Measurements from ENCODE around the gene WWC2. TPM values are rescaled to one million over a fixed set of nuclear protein-coding genes. Genes with fewer than 3 reads are reported as not detected.

WWC2 gene
- total RNA-seq, 1 donor, result 4.3 TPM

DNA sequence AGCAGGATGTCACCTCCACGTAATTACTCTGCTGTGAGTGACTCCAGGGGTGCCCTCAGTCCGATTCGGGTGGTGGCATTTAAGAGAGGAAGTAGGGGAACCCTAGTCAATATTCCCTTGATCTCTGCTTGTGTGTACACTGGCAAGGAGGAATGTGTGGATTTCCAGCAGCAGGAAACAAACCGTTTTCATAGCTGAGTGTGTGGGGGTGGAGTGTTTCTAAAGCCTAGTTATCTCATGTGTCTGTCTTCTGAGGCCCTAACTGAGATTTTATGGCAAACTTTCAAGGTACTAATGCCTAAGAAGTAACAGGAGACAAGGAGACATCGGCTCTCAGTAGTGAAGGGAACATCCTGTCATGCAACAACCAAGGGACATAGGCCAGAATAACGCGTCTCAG is 229.8 kb downstream of the WWC2 start:
- Histone ChIP-seq H3K4me1 (ENCODE audit: insufficient read depth, low read length) (no peaks in the 10 kb centered on the region), H3K4me3 (ENCODE audit: low read length) (no peak overlapping the region), H3K27me3 (ENCODE audit: insufficient read depth, low read length) (no peaks in the 10 kb centered on the region), H3K9me3 (ENCODE audit: low read depth, low read length) (no peaks in the 10 kb centered on the region)

DNA sequence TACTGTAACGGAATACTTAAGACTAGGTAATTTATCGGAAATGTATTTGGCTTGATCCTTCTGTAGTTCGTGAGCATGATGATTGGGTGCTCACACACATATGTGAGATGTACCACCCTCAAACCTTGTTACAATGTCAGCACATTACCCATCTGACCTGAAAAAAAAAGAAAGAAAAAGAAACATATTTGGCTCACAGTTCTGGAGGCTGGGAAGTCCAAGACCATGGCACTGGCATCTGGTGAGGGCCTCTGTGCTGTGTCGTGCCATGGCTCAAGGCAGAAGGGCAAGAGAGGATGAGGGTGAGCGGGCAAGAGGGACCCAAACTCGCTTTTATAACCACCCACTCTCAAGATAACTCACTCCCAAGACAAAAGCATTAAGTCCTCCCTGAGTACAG is 230.2 kb downstream of the WWC2 start:
- no peak overlapping the region for H3K4me3 ChIP-seq (ENCODE audit: low read length)
- no peaks in the 10 kb centered on the region for H3K27me3 ChIP-seq (ENCODE audit: insufficient read depth, low read length)
- H3K9me3 ChIP-seq (ENCODE audit: low read depth, low read length), result no peaks in the 10 kb centered on the region
- no peaks in the 10 kb centered on the region for H3K4me1 ChIP-seq (ENCODE audit: insufficient read depth, low read length)

DNA sequence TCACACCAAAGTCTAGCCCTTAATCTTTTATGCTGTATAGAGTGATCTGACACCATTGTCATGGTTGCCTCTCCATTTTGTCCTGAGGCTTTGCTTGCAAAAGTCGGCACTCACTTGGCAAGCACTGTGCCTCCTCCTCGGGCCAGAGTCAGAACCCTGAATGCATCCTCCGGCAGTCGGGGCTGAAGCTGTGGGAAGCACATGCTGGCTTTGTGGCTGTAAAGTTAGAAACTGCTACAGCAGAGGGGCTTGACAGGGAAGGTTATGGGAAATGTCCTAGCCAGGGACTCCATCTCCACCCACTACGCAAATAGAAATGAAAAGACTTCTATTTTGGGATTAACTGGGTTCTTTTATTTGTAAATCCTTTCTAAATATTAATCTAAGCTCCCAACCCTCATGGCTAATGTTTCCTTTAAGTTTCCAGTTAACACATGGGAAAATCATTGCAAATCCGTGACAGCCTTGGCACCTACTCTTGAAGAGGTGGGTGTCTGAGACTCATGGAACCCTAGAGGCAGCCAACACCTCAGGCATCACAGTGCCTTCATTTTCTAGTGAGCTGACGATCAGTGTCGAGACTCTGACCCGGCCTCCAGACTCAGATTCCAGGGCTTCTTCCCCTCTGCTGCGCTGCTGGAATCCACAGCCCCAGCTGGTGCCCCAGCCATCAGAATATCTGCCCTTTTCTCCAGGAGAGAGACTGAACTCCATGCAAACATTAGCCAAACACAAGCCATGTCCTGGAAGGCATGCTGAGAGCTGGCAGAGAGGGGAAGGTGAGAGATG is 231.1 kb downstream of the WWC2 start:
- no peak overlapping the region for H3K4me3 ChIP-seq (ENCODE audit: low read length)
- no peaks in the 10 kb centered on the region for H3K4me1 ChIP-seq (ENCODE audit: insufficient read depth, low read length)
- no peaks in the 10 kb centered on the region for H3K9me3 ChIP-seq (ENCODE audit: low read depth, low read length)
- H3K27me3 ChIP-seq (ENCODE audit: insufficient read depth, low read length), result no peaks in the 10 kb centered on the region

DNA sequence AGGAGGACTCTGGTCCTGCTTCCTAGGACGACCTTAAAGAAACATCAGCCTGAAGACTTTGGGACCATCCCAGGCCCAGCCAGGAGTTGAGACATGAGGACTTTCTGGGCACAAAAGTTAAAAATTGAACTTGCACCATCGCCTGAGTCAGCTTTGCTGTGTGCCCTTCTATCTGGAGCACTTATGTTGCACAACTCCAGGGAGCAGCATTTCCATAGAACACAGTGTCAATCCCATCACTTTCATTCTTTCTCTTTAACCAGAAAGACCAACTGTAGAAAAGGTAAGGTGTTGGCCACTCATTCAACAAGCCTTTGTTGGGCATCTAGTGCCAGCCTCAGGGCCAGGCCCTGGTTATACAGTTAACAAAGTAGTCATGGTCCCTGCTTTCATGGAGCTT is 231.8 kb downstream of the WWC2 start:
- no peaks in the 10 kb centered on the region for H3K4me1 ChIP-seq (ENCODE audit: insufficient read depth, low read length)
- H3K27me3 ChIP-seq (ENCODE audit: insufficient read depth, low read length), result no peaks in the 10 kb centered on the region
- no peak overlapping the region for H3K4me3 ChIP-seq (ENCODE audit: low read length)
- H3K9me3 ChIP-seq (ENCODE audit: low read depth, low read length), result no peaks in the 10 kb centered on the region

DNA sequence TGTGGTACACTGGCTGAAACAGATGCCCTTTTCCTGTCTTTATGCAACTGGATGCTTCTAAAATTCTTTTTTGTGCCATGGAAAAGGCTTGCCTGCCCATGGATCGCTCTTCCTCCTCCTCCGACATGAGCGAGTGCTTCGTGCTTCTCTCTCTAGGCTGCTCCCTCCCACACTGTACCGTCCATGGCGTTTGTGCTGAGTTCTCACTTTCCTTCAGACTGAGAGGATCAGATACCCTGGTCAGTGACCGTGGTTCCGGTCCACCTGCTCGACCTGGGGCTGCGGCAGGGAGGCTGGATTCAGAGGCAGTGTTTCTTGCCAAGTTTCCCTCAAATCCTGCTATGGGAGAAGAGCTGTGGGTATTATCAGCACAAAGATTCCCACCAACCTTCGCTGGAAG is 233.4 kb downstream of the WWC2 start:
- no peak overlapping the region for H3K4me3 ChIP-seq (ENCODE audit: low read length)
- H3K27me3 ChIP-seq (ENCODE audit: insufficient read depth, low read length), result no peaks in the 10 kb centered on the region
- no peaks in the 10 kb centered on the region for H3K9me3 ChIP-seq (ENCODE audit: low read depth, low read length)
- no peaks in the 10 kb centered on the region for H3K4me1 ChIP-seq (ENCODE audit: insufficient read depth, low read length)

DNA sequence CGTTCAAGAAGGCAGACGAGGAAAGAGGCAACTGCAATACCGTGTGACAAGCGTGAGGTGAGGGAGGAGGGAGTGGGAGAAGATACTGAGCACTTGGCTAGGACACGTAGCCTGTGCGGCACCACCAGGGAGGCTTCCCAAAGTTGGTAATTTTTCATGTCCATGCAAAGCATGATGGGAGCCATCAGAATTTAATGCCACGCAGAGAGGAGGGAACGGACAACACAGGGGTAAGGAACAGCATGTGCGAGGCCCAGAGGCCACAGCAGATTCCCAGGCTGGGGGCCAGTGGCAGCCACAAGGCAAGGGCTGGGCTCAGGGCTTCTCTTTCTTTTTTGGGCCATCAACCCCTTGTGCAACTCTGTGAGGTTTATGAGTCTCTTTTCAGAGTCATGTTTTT is 234.1 kb downstream of the WWC2 start:
- Histone ChIP-seq H3K27me3 (ENCODE audit: insufficient read depth, low read length) (no peaks in the 10 kb centered on the region), H3K4me3 (ENCODE audit: low read length) (no peak overlapping the region), H3K4me1 (ENCODE audit: insufficient read depth, low read length) (no peaks in the 10 kb centered on the region), H3K9me3 (ENCODE audit: low read depth, low read length) (no peaks in the 10 kb centered on the region)

DNA sequence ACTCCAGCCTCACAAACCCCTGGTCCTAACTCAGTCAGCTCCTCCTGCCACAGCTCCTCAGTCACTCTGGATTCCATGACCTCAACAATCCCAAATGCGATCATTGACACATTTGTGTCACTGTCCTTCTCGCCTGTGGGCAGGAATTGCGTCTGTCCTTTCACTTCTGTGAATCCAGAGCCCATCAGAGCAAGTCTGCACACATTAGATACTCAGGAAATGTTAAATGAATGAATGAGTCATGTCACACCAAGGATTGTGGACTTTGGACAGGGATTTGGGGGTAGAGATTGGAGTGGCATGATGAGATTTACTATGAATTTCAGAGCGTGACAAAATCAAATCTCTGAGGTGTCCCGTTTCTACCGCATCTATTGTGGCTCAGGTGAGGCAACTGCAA is 234.9 kb downstream of the WWC2 start:
- no peaks in the 10 kb centered on the region for H3K9me3 ChIP-seq (ENCODE audit: low read depth, low read length)
- H3K4me3 ChIP-seq (ENCODE audit: low read length), result no peak overlapping the region
- H3K27me3 ChIP-seq (ENCODE audit: insufficient read depth, low read length), result no peaks in the 10 kb centered on the region
- no peaks in the 10 kb centered on the region for H3K4me1 ChIP-seq (ENCODE audit: insufficient read depth, low read length)

DNA sequence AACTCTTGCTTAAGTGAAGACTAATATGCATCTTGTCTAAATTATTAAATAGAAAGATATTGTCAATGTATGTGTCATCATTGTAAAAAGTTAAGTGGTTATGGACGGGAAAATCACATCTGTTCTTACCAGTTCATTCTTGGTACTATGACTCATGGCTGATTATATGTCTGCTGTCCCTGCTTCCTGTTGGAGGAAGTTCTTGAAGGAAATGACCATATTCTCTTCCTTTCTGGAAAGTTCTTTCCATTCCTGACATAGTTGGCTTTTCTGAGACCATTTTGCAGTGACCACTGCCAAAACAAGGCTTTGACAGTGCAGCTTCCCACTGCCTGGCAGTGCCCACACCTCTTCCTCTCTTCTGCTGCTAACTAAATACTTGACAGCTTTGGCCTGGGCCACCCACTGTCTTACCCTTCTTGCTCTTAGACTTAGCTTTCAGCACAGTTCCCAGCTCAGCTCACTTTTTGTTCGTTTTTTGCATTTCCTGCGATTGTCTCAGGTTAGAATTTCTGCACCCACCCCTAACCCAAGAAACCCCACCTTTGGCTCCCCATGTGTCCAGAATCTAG is 236.4 kb downstream of the WWC2 start:
- H3K4me3 ChIP-seq (ENCODE audit: low read length), result no peak overlapping the region
- no peaks in the 10 kb centered on the region for H3K4me1 ChIP-seq (ENCODE audit: insufficient read depth, low read length)
- H3K9me3 ChIP-seq (ENCODE audit: low read depth, low read length), result no peaks in the 10 kb centered on the region
- H3K27me3 ChIP-seq (ENCODE audit: insufficient read depth, low read length), result no peaks in the 10 kb centered on the region

DNA sequence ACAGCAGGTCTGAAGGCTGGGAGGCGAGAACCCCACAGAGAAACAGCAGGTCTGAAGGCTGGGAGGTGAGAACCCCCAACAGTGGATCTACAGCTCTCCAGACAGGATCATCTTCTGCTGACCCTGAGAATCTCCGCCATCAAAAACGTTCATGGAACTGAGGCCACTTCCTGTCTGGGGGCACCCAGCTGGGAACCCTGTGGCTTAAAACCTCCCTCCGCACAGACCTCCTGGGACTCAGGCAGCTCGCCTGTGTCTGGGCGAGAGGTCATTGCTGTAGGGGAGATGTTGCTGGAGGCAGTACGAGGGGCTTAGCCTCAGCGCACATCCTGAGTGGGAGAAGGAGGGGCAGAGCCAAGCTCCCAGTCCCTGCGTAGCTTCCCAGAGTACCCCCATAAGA is 238.3 kb downstream of the WWC2 start:
- Histone ChIP-seq H3K4me1 (ENCODE audit: insufficient read depth, low read length) (no peaks in the 10 kb centered on the region), H3K27me3 (ENCODE audit: insufficient read depth, low read length) (no peaks in the 10 kb centered on the region)

DNA sequence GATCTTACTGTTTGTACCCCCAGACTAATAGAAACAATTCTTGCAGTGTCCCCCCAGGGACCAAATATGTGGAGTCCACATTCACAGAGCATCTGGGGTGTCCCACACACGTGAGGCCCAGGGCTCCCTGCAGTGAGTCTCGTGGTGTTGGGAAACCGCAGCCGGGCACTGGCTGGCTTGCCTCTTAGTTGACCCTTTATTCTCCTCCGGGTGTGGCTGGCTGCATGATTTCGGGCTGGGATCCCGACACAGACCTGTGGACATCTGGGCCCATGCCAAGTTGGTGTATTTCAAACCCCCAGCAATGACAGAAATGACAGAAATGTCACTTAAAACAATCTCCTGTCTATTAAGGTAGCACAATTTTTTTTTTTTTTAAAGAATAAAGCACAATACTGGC is 238.8 kb downstream of the WWC2 start:
- Histone ChIP-seq H3K4me3 (ENCODE audit: low read length) (no peak overlapping the region), H3K9me3 (ENCODE audit: low read depth, low read length) (no peaks in the 10 kb centered on the region), H3K27me3 (ENCODE audit: insufficient read depth, low read length) (no peaks in the 10 kb centered on the region), H3K4me1 (ENCODE audit: insufficient read depth, low read length) (no peaks in the 10 kb centered on the region)

More for the DNA sequence above, 238.3 kb downstream of the WWC2 start:
- H3K4me3 ChIP-seq (ENCODE audit: low read length), result no peak overlapping the region
- no peaks in the 10 kb centered on the region for H3K9me3 ChIP-seq (ENCODE audit: low read depth, low read length)

DNA sequence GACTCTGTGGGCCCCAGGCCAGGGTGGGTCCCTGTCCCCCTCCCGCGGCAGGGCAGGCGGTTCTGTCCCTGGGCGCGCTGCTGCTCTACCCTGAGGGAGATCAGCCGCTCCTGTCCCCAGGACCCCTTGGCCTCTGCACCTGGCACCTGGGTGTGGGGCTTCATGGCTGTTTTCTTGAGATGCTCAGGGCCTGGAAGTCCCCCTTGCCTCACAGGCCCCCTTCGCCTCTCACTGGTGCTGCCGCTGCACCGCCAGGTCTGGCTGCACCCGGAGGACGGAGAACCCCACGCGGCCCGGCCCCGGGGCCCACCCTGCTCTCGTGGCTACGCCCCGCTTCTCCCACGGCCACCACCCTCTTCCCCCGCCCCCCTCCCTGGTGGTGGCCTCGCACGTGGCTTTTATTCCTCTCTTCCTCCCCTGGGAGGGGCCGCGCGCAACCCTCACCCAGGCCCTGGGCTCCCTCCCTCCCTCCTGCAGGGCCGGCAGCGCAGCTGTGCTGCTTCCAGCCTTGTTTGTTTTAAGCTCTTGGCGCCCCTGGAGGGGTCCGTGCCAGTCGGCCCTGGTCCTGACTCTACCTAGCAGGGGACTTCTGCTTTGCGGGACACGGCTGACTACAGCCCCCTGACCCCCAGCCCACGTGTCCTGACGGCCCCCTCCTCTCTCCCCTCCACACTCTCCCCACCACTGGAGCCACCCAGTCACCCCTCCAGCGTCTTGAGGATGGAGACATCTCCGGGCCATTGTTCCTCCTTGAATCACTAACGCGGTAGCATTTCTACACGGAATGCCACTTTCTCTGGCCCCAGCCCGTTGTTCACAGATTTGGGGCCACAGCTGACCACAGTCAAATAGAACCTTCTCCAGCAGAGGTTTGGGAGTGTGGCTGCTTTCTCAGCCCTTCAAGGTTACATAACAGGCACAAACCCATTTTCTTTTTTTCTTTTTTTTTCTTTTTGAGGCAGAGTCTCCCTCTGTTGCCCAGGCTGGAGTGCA is 243.8 kb downstream of the WWC2 start:
- no peak overlapping the region for H3K4me3 ChIP-seq (ENCODE audit: low read length)
- peaks cover 3% of the 10 kb centered on the region for H3K27me3 ChIP-seq (ENCODE audit: insufficient read depth, low read length)
- no peaks in the 10 kb centered on the region for H3K9me3 ChIP-seq (ENCODE audit: low read depth, low read length)
- H3K4me1 ChIP-seq (ENCODE audit: insufficient read depth, low read length), result peaks cover 4% of the 10 kb centered on the region

DNA sequence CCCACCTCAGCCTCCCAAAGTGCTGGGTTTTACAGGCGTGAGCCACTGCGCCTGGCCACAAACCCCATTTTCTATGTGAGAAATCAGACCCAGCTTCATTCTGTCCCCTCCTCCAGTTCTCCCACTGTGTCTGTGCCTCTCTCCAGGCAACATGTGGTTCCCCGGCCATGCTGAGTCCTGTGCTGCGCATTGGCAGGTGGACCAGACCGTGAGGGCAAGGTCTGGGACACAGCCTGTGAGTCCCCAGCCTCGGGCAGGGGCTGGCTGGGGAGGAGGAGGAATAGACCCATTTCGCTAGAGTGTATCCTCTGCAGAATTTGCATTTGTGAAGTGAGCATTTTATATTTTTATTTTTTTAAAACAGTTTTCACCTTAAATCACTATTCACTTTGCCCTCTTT is 244.7 kb downstream of the WWC2 start:
- H3K9me3 ChIP-seq (ENCODE audit: low read depth, low read length), result no peaks in the 10 kb centered on the region
- peaks cover 4% of the 10 kb centered on the region for H3K4me1 ChIP-seq (ENCODE audit: insufficient read depth, low read length)
- no peak overlapping the region for H3K4me3 ChIP-seq (ENCODE audit: low read length)
- H3K27me3 ChIP-seq (ENCODE audit: insufficient read depth, low read length), result peaks cover 3% of the 10 kb centered on the region

DNA sequence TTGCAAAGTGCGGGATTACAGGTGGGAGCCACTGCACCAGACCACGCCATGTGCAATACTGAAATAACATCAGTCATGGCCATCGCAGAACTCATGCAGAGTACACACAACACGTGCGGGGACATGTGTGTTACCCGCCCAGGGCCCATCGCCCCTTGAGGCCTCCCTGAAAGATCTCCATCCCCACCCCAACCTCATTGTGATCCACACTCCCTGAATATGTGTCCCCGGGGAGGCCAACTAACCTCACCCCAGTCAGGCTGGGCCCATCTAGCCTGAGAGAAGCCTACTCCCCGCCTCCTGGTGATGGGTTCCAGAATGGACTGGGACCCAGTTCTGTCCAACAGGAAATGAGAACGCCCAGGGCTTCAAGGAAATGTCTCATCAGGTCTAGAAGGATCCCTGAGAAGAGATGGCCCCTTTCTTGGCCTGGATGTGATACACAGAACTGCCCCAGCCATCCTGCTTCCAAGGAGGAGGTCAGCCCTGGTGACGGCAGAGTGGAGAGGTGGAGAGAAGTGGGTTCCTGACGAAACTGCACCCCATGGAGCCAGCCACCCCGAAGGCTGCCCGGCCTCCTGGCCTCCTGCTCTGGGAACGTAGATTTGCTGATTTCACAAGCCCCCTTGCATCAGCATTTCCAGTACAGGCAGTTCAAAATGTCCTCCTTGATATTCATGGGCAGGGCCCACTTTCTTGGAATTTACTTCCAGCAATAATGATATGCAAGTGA is 245.6 kb downstream of the WWC2 start:
- peaks cover 8% of the 10 kb centered on the region for H3K4me1 ChIP-seq (ENCODE audit: insufficient read depth, low read length)
- H3K9me3 ChIP-seq (ENCODE audit: low read depth, low read length), result no peaks in the 10 kb centered on the region
- H3K27me3 ChIP-seq (ENCODE audit: insufficient read depth, low read length), result peaks cover 3% of the 10 kb centered on the region
- no peak overlapping the region for H3K4me3 ChIP-seq (ENCODE audit: low read length)

DNA sequence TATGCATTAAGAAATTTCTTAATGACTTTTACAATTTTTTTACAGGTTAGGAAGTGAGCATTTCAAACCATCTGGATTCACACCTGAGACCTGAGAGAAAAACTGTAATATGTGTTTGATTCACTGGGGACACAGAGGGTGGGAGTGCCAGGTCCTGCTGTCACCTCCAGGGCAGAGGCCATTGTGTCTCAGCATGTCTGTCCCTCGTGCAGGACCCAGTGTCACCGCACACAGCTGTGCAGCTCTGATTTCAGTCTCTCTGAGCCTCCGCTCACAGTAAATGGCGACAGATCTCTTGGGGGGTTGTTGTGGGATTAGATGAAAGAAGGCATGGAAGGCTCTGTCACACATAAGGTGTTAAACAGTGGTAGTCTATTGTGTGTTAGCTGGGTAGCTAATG is 246.2 kb downstream of the WWC2 start:
- H3K4me1 ChIP-seq (ENCODE audit: insufficient read depth, low read length), result peaks cover 8% of the 10 kb centered on the region
- no peak overlapping the region for H3K4me3 ChIP-seq (ENCODE audit: low read length)
- no peaks in the 10 kb centered on the region for H3K9me3 ChIP-seq (ENCODE audit: low read depth, low read length)
- H3K27me3 ChIP-seq (ENCODE audit: insufficient read depth, low read length), result peaks cover 3% of the 10 kb centered on the region

DNA sequence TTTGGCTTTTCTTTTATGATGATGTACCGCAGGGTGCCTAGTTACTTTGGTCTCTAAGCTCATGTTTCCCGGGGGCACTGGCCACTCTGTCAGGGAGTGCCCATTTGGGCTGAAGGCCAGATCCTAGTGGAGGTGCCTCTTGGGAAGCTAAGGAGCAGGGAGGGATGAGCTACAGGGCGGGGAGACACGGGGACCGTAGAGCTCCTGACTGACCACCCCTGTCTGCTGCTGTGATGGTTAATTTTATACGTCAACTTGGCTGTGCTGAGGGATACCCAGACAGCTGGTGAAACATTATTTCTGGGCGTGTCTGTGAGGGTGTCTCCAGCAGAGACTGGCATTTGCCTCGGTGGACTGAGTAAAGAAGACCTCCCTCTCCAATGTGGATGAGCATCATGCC is 248.1 kb downstream of the WWC2 start:
- peaks cover 3% of the 10 kb centered on the region for H3K27me3 ChIP-seq (ENCODE audit: insufficient read depth, low read length)
- peaks cover 8% of the 10 kb centered on the region for H3K4me1 ChIP-seq (ENCODE audit: insufficient read depth, low read length)
- no peaks in the 10 kb centered on the region for H3K9me3 ChIP-seq (ENCODE audit: low read depth, low read length)
- no peak overlapping the region for H3K4me3 ChIP-seq (ENCODE audit: low read length)
